ENCODE data around the gene CYREN.

DNA sequence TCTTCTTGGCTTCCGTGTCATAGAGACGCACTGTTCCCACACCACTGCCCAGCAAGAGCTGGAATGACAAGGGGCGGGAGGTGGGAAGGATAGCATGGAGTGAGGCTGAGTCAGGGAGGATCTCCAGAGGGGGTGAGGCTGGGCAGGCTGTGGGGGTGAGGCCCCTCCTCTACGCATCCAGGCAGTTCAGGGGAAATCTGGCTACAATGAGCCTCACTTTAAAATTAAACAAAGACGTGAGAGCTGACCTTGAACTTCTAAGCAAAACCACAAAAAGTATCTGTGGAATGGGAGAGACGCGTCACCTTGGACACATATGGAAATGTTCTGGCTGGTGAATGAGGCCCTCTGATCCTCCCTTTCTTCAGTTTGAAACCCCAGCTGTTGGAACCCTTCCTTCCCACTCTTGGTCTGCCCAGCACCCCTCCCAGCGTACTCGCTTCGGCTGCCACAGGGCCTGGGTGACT lies 23.1 kb upstream of the CYREN start:
- TF ChIP-seq CTCF (IDR thresholded peaks at IDR 0.05) = no peak
- no peak for TF ChIP-seq POLR2AphosphoS5 (IDR thresholded peaks at IDR 0.05; ENCODE audit: low read depth, low read length)

All from Panc1 (cell line).